ENCODE measurements around the gene CYSTM1. TPM values are rescaled to one million over a fixed set of nuclear protein-coding genes. Genes with fewer than 3 reads are reported as not detected.

Gene CYSTM1
- total and polyA plus RNA-seq, 2 donors (not counting 1 experiment from before 2014, with no cell fraction given): 6.2 to 17.0 TPM

- no peaks in the 10 kb centered on the region for H3K9me3 Mint-ChIP-seq (ENCODE audit: insufficient read depth)
- Histone ChIP-seq H3K4me1 (ENCODE audit: control insufficient read depth in 2 of 2, insufficient read depth in 2 of 2, low read length in 2 of 2) (no peaks in the 10 kb centered on the region), H2AFZ (ENCODE audit: insufficient read depth, low read depth, low read length, poor library complexity, severe bottlenecking) (no peak overlapping the region), H3K9me3 (ENCODE audit: control extremely low read depth in 1 of 3, control insufficient read depth in 2 of 3, insufficient read depth in 1 of 3, low read length in 2 of 3) (no peaks in the 10 kb centered on the region), H3K79me2 (ENCODE audit: control insufficient read depth, insufficient read depth, low read length) (no peaks in the 10 kb centered on the region), H3K27me3 (replicated peaks in 1 of 4; ENCODE audit: control extremely low read depth in 1 of 4, control insufficient read depth in 3 of 4, insufficient read depth in 4 of 4, low read length in 3 of 4) (no peaks in the 10 kb centered on the region), H3K36me3 (replicated peaks in 1 of 2; ENCODE audit: control extremely low read depth in 1 of 2, control insufficient read depth in 1 of 2, extremely low read depth in 1 of 2, insufficient read depth in 2 of 2, low read length in 1 of 2) (no peaks in the 10 kb centered on the region), H3K9ac (ENCODE audit: low read length) (no peak overlapping the region), H3K4me3 (ENCODE audit: control extremely low read depth in 1 of 5, extremely low read depth in 1 of 5, insufficient read depth in 1 of 5, low read depth in 2 of 5, low read length in 4 of 5) (no peak overlapping the region), H3K27ac (ENCODE audit: low read length in 2 of 2) (no peak overlapping the region), H3K4me2 (replicated peaks; ENCODE audit: low read depth, low read length, poor library complexity, severe bottlenecking) (no peak overlapping the region), H4K20me1 (ENCODE audit: control insufficient read depth, insufficient read depth, low read length, poor library complexity, severe bottlenecking) (no peaks in the 10 kb centered on the region)
- H3K4me3 Mint-ChIP-seq: no peak overlapping the region
- H3K4me1 Mint-ChIP-seq: no peaks in the 10 kb centered on the region
- 95% methylated on average over 4 of the region's 5 CpGs for WGBS (ENCODE audit: insufficient coverage)
- CTCF ChIA-PET: interaction anchor here (1.4 kb wide), 1 partner anchor 130 kb away, joined by 5 read pairs; no protein-coding TSS in a partner anchor
- POLR2A ChIA-PET: no interaction called here
- ATAC-seq (ENCODE audit: low read depth) (no peak), DNase-seq (no peak)
- H3K27me3 Mint-ChIP-seq: no peaks in the 10 kb centered on the region
- intact Hi-C loops (cut with micrococcal nuclease): no loop called here
- TF ChIP-seq CTCF (IDR thresholded peaks at IDR 0.05): no peak
- TF ChIP-seq EZH2 (IDR thresholded peaks at IDR 0.05; ENCODE audit: borderline replicate concordance, insufficient read depth, low read depth, low read length, poor library complexity, severe bottlenecking): no peak
- no peak overlapping the region for H3K27ac Mint-ChIP-seq
These were observed 46.8 kb downstream of the CYSTM1 start for GRCh38 chr5:140221697-140222223.

- H3K36me3 ChIP-seq (replicated peaks in 1 of 2; ENCODE audit: control extremely low read depth in 1 of 2, control insufficient read depth in 1 of 2, extremely low read depth in 1 of 2, insufficient read depth in 2 of 2, low read length in 1 of 2): no peaks in the 10 kb centered on the region
- ChIA-PET CTCF (no interaction called here), POLR2A (no interaction called here)
- no peak for DNase-seq
- no peak overlapping the region for H3K4me3 Mint-ChIP-seq
- intact Hi-C loops (cut with micrococcal nuclease): no loop called here
- TF ChIP-seq CTCF (IDR thresholded peaks at IDR 0.05): no peak
- no peak for TF ChIP-seq EZH2 (IDR thresholded peaks at IDR 0.05; ENCODE audit: borderline replicate concordance, insufficient read depth, low read depth, low read length, poor library complexity, severe bottlenecking)
- H2AFZ ChIP-seq (ENCODE audit: insufficient read depth, low read depth, low read length, poor library complexity, severe bottlenecking): no peak overlapping the region
- H3K9me3 ChIP-seq (ENCODE audit: control extremely low read depth in 1 of 3, control insufficient read depth in 2 of 3, insufficient read depth in 1 of 3, low read length in 2 of 3): no peaks in the 10 kb centered on the region
- H3K27me3 Mint-ChIP-seq: no peaks in the 10 kb centered on the region
- no peaks in the 10 kb centered on the region for H3K4me1 ChIP-seq (ENCODE audit: control insufficient read depth in 2 of 2, insufficient read depth in 2 of 2, low read length in 2 of 2)
- no peak overlapping the region for H3K27ac Mint-ChIP-seq
- H3K9ac ChIP-seq (ENCODE audit: low read length): no peak overlapping the region
- H3K9me3 Mint-ChIP-seq (ENCODE audit: insufficient read depth): no peaks in the 10 kb centered on the region
- H3K4me3 ChIP-seq (ENCODE audit: control extremely low read depth in 1 of 5, extremely low read depth in 1 of 5, insufficient read depth in 1 of 5, low read depth in 2 of 5, low read length in 4 of 5): no peak overlapping the region
- H3K4me2 ChIP-seq (replicated peaks; ENCODE audit: low read depth, low read length, poor library complexity, severe bottlenecking): no peak overlapping the region
- H3K79me2 ChIP-seq (ENCODE audit: control insufficient read depth, insufficient read depth, low read length): no peaks in the 10 kb centered on the region
- H4K20me1 ChIP-seq (ENCODE audit: control insufficient read depth, insufficient read depth, low read length, poor library complexity, severe bottlenecking): no peaks in the 10 kb centered on the region
- no peaks in the 10 kb centered on the region for H3K4me1 Mint-ChIP-seq
- H3K27ac ChIP-seq (ENCODE audit: low read length in 2 of 2): no peak overlapping the region
- ATAC-seq (ENCODE audit: low read depth): no peak
- WGBS (ENCODE audit: insufficient coverage): 100% methylated on average over 1 of the region's 1 CpG
- no peaks in the 10 kb centered on the region for H3K27me3 ChIP-seq (replicated peaks in 1 of 4; ENCODE audit: control extremely low read depth in 1 of 4, control insufficient read depth in 3 of 4, insufficient read depth in 4 of 4, low read length in 3 of 4)
These were observed 47.4 kb downstream of the CYSTM1 start for GRCh38 chr5:140222416-140222815.

Data from B cell (primary cell).